ENCODE results near the gene CUL5.

DNA sequence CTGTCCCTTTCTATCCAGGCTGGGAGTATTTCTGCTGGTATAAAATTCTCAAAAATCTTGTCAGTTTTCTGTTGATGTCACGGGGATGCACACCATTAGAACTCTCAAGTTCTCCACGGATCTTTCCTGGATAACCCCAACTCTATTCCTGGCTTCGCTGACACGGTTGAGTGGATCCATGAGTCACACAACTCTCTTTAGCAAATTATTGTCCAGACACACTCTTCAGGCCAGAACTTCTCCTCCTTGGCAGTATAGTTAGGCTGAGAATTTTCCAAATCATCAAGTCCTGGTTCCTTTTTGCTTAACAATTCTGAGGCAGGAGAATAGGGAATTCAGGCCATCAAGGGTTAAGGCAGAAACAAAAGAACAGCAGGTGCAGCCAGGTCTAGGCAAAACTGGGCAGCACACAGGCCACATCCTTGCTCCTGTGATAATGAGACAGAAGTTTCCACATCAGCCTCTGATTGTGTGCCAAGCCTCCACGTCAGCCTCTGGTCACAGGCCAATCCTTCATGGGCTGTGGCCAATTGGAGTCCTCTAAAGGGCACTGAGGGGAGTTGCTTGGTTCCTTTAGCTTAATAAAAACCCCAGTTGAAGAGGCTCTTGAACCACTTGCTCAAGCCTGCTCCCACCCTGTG, 106.9 kb downstream of the CUL5 start:
- TF ChIP-seq, protein P1, sequence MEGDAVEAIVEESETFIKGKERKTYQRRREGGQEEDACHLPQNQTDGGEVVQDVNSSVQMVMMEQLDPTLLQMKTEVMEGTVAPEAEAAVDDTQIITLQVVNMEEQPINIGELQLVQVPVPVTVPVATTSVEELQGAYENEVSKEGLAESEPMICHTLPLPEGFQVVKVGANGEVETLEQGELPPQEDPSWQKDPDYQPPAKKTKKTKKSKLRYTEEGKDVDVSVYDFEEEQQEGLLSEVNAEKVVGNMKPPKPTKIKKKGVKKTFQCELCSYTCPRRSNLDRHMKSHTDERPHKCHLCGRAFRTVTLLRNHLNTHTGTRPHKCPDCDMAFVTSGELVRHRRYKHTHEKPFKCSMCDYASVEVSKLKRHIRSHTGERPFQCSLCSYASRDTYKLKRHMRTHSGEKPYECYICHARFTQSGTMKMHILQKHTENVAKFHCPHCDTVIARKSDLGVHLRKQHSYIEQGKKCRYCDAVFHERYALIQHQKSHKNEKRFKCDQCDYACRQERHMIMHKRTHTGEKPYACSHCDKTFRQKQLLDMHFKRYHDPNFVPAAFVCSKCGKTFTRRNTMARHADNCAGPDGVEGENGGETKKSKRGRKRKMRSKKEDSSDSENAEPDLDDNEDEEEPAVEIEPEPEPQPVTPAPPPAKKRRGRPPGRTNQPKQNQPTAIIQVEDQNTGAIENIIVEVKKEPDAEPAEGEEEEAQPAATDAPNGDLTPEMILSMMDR (conservative IDR thresholded peaks at IDR 0.05) = no peak
- TF ChIP-seq ZFX (IDR thresholded peaks at IDR 0.05) = no peak
